Measurements from ENCODE around the gene PLEKHG2. TPM values are rescaled to one million over a fixed set of nuclear protein-coding genes. Genes with fewer than 3 reads are reported as not detected.

PLEKHG2 gene
- polyA plus RNA-seq, 2 of the 4 experiments (the other 2 are of a cell fraction) = 21.6 to 41.7 TPM

- TF ChIP-seq FOXS1 (CRISPR knock-in tag; IDR thresholded peaks at IDR 0.05) (no peak; the same call in 1 of the 2 replicates), RNF2 (IDR thresholded peaks at IDR 0.05; ENCODE audit: borderline replicate concordance, low read depth) (0 out of 2 replicates have a peak, but pooled peaks have one; percentile 57), FOSB (CRISPR knock-in tag; IDR thresholded peaks at IDR 0.05) (peak; percentile 96; the same call in 1 of the 2 replicates), KDM1A (IDR thresholded peaks at IDR 0.05; ENCODE audit: low read depth) (no peak), ZSCAN20 (CRISPR knock-in tag; IDR thresholded peaks at IDR 0.05) (no peak), HEYL (CRISPR knock-in tag; IDR thresholded peaks at IDR 0.05) (no peak), RFX5 (IDR thresholded peaks at IDR 0.05) (0 out of 2 replicates have a peak, but pooled peaks have one; percentile 26), HOXB13 (CRISPR knock-in tag; IDR thresholded peaks at IDR 0.05; ENCODE audit: low read depth) (peak; percentile 79; the same call in 1 of the 2 replicates), RARB (CRISPR knock-in tag; IDR thresholded peaks at IDR 0.05) (no peak; the same call in 1 of the 2 replicates), ZNF302 (CRISPR knock-in tag; IDR thresholded peaks at IDR 0.05) (no peak), CBX2 (IDR thresholded peaks at IDR 0.05; ENCODE audit: borderline replicate concordance, low read depth) (no peak)
These were observed 2.2 kb upstream of the PLEKHG2 start (continued) for GRCh38 chr19:39410017-39410830.

GRCh38 chr19:39410831-39411080 lies 1.7 kb upstream of the PLEKHG2 start:
- ATAC-seq (no peak), DNase-seq (ENCODE audit: low read depth in 1 of 2, low spot score in 1 of 2) (no peak), FAIRE-seq (peak; percentile 67)
- Histone ChIP-seq H3K4me2 (peak overlapping the region; percentile 95), H3K27ac (peak overlapping the region; percentile 94 to 99), H3K4me3 (peak overlapping the region; percentile 76), H3K4me1 (peaks cover 48% of the 10 kb centered on the region), H3K9me3 (no peaks in the 10 kb centered on the region)
- ChIA-PET POLR2A (interaction anchor here (2.2 to 2.3 kb wide), 3 partner anchors 8 to 25 kb away, joined by 42 to 45 read pairs (median 42); partner anchors contain the start of gene RPS16), CTCF (interaction anchor here (0.6 to 2.3 kb wide), 23 partner anchors 11 to 1004 kb away, joined by 3 to 484 read pairs (median 8); partner anchors contain the start of genes EID2B, MED29, PAF1 and RPS16)
- WGBS (ENCODE audit: missing lambda C conversion rate) = 81% methylated on average over 1 of the region's 1 CpG
- TF ChIP-seq EHMT2 (IDR thresholded peaks at IDR 0.05; ENCODE audit: low read depth) (no peak), RCOR1 (IDR thresholded peaks at IDR 0.05; ENCODE audit: low read depth, low read length) (no peak), CEBPB (IDR thresholded peaks at IDR 0.05) (no peak), HES2 (IDR thresholded peaks at IDR 0.05) (no peak), KDM5A (IDR thresholded peaks at IDR 0.05) (no peak), ATOH8 (CRISPR knock-in tag; IDR thresholded peaks at IDR 0.05; ENCODE audit: low read depth) (0 out of 2 replicates have a peak, but pooled peaks have one; percentile 43), MYC (IDR thresholded peaks at IDR 0.05; ENCODE audit: borderline replicate concordance, low read length) (no peak), NPAS2 (CRISPR knock-in tag; IDR thresholded peaks at IDR 0.05; ENCODE audit: borderline replicate concordance) (no peak), TFCP2L1 (CRISPR knock-in tag; IDR thresholded peaks at IDR 0.05) (0 out of 2 replicates have a peak, but pooled peaks have one; percentile 12), NR3C1 (IDR thresholded peaks at IDR 0.05) (no peak)

GRCh38 chr19:39411081-39411831 lies 1.2 kb upstream of the PLEKHG2 start:
- Histone ChIP-seq H3K9me3 (no peaks in the 10 kb centered on the region), H3K4me1 (peaks cover 43% of the 10 kb centered on the region), H3K4me3 (peak overlapping the region; percentile 76), H3K4me2 (peak overlapping the region; percentile 95), H3K27ac (peak overlapping the region; percentile 94 to 99)
- DNase-seq (ENCODE audit: low read depth in 1 of 2, low spot score in 1 of 2) = peak in 1 of 2 experiments; percentile 79
- FAIRE-seq = no peak
- ChIA-PET POLR2A (interaction anchor here (0.6 to 2.3 kb wide), 11 partner anchors 9 to 65 kb away, joined by 3 to 45 read pairs (median 9); partner anchors contain the start of genes MED29, PAF1 and RPS16), CTCF (interaction anchor here (0.6 to 2.3 kb wide), 67 partner anchors 12 to 1008 kb away, joined by 3 to 484 read pairs (median 4); partner anchors contain the start of genes EID2B, FAM98C, GMFG and MED29)
- peak in 1 of 2 experiments; percentile 1; a peak in 3 of 6 replicates for ATAC-seq
- WGBS (ENCODE audit: missing lambda C conversion rate) = 15% methylated on average over 9 of the region's 9 CpGs
- TF ChIP-seq HMGXB4 (CRISPR knock-in tag; IDR thresholded peaks at IDR 0.05; ENCODE audit: borderline replicate concordance) = 0 out of 2 replicates have a peak, but pooled peaks have one; percentile 40
- peak; percentile 79; the same call in 1 of the 2 replicates for TF ChIP-seq MYC (IDR thresholded peaks at IDR 0.05; ENCODE audit: borderline replicate concordance, low read length)
- no peak for TF ChIP-seq CTCF (IDR thresholded peaks at IDR 0.05)
- TF ChIP-seq KDM1A (IDR thresholded peaks at IDR 0.05; ENCODE audit: low read depth) = no peak
- TF ChIP-seq MAX (IDR thresholded peaks at IDR 0.05) = 0 out of 2 replicates have a peak, but pooled peaks have one; percentile 22
- peak; percentile 41; the same call in 1 of the 2 replicates for TF ChIP-seq MAZ (IDR thresholded peaks at IDR 0.05; ENCODE audit: borderline replicate concordance, low read depth, low read length)
- TF ChIP-seq HOXB5 (CRISPR knock-in tag; IDR thresholded peaks at IDR 0.05) = peak; percentile 28; the same call in 1 of the 2 replicates
- no peak for TF ChIP-seq ZC3H11A (IDR thresholded peaks at IDR 0.05)
- TF ChIP-seq HOXA7 (CRISPR knock-in tag; IDR thresholded peaks at IDR 0.05) = peak; percentile 92; the same call in 1 of the 2 replicates

Measured in A549 (cell line).